NCI-H1417 treated with DMSO at 0.1 percent for 48 hours (cell line): ENCODE data around the gene COQ4.
"Not testable (repeated sequence)": the region's sequence is repeated elsewhere in the genome, so short reads cannot be mapped to it uniquely, and the experiment has no call there.

ENCODE experiments used
- DNase-seq: peaks from one replicate; lab custom pipeline; 2025; lab: John Stamatoyannopoulos, UW

COQ4 gene

GRCh38 chr9:128322404-128323211 is at the start of gene COQ4, which contains the start of gene TRUB2:
TSS of gene COQ4 (plus strand) at chr9:128322839. CDS start at chr9:128322859, 20 bp downstream.
TSS of gene TRUB2 (minus strand) at chr9:128322447. CDS start at chr9:128322408, 39 bp downstream.
- peak; percentile 97 for DNase-seq

- no peak for DNase-seq
These were observed 48.4 kb upstream of the COQ4 start for GRCh38 chr9:128274245-128274644.

- no peak for DNase-seq
These were observed 47.2 kb upstream of the COQ4 start, which contains the start of gene GOLGA2 for GRCh38 chr9:128275198-128276007. TSS of gene GOLGA2 (minus strand) at chr9:128276007. CDS start at chr9:128275976, 31 bp downstream.

GRCh38 chr9:128276008-128276573 is 46.5 kb upstream of the COQ4 start, which contains the start of gene SWI5:
TSS of gene SWI5 (plus strand) at chr9:128276276.
- peak; percentile 99 for DNase-seq

GRCh38 chr9:128276574-128277270 is 45.9 kb upstream of the COQ4 start:
- no peak for DNase-seq

- not testable (repeated sequence) for DNase-seq
These were observed 43.3 kb upstream of the COQ4 start for GRCh38 chr9:128279088-128280073.

GRCh38 chr9:128280084-128280622 is 42.5 kb upstream of the COQ4 start:
- no peak for DNase-seq

- no peak for DNase-seq
These were observed 40.1 kb upstream of the COQ4 start for GRCh38 chr9:128282500-128282899.

- no peak for DNase-seq
These were observed 37.4 kb upstream of the COQ4 start for GRCh38 chr9:128285033-128285784.

GRCh38 chr9:128286440-128286839 is 36.2 kb upstream of the COQ4 start:
- no peak for DNase-seq

- DNase-seq, result no peak
These were observed 34.2 kb upstream of the COQ4 start for GRCh38 chr9:128288273-128289004.

- DNase-seq, result no peak
These were observed 30.6 kb upstream of the COQ4 start for GRCh38 chr9:128292009-128292408.

- no peak for DNase-seq
These were observed 29.5 kb upstream of the COQ4 start for GRCh38 chr9:128293091-128293490.

GRCh38 chr9:128294142-128294541 is 28.5 kb upstream of the COQ4 start:
- DNase-seq, result no peak

- DNase-seq, result no peak
These were observed 26.1 kb upstream of the COQ4 start for GRCh38 chr9:128296340-128297220.

- no peak for DNase-seq
These were observed 25.3 kb upstream of the COQ4 start for GRCh38 chr9:128297221-128297773.
